Pulmonary artery endothelial cell (primary cell): ENCODE measurements around the gene RPL7A. TPM values are rescaled to one million over a fixed set of nuclear protein-coding genes. Genes with fewer than 3 reads are reported as not detected.
"Not testable (repeated sequence)": the region's sequence is repeated elsewhere in the genome, so short reads cannot be mapped to it uniquely, and the experiment has no call there.

Experiments
- DNase-seq: peaks from one replicate; pipeline ENCODE4 v3.0.0-alpha.2; 2011; ENCODE audit warnings: low read depth, low spot score
- total RNA-seq: library from RNA; depleted of rRNA; stranded (reverse); fragments of >200 nt; gene quantifications from 2 replicates; pipeline ENCODE4 v1.2.3, GENCODE V29; 2014

The RPL7A gene
- total RNA-seq, result 2,356 and 2,883 TPM in 2 replicates

DNA sequence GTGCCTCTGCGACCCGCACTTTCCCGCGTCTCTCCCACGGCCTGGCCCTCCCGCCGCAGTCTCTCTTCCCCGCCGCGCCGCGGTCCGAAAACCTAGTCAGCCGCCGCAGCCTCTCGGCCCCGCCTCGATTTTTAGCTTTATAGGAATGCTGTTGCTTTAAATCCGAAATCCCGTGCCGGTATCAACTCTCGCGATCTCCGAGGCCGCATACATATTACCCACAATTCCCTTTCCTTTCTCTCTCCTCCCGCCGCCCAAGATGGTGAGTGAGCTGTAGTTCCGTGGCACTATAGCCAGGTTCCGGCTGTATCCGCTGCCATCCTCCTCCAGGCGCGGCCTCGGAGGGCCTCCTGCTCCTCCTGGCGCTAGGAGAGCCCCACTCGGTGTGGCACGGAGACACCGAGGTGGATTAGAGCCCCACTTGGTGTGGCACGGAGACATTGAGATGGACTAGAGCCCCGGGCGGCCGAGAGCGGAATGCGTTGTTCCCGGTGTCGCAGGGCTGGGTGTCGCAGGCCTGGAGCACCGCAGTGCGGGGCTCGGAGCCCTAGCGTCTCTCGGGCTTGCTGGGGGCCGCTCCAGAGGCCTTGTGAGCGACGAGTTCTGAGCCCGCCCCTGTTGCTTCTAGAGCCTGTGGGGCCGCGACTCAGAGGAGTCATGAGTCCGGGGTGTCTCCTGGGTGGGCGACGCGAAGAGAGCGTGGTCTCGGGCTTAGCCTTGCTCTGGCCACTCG is at the start of gene RPL7A, which contains the start of gene MED22:
Gene RPL7A (plus strand): TSS at position 234 of the 733 bp plus-strand sequence. CDS start 26 bp downstream, at position 260.
Gene MED22 (minus strand): TSS at position 147 of the 733 bp plus-strand sequence. CDS start 1,469 bp downstream, outside the sequence.
- peak; percentile 88 for DNase-seq

DNA sequence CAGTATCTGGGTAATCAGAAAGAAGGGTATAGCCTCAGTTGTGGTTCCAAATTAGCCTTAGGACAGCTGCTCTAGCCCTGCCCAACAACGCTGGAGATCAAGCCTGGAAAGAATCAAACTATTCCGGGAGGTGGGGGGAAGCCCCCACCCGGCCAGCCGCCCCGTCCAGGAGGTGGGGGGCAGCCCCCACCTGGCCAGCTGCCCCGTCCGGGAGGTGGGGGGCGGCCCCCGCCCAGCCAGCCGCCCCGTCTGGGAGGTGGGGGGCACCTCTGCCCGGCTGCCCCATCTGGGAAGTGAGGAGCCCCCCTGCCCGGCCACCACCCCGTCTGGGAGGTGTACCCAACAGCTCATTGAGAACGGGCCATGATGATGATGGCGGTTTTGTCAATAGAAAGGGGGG is 48.0 kb upstream of the RPL7A start:
- not testable (repeated sequence) for DNase-seq

DNA sequence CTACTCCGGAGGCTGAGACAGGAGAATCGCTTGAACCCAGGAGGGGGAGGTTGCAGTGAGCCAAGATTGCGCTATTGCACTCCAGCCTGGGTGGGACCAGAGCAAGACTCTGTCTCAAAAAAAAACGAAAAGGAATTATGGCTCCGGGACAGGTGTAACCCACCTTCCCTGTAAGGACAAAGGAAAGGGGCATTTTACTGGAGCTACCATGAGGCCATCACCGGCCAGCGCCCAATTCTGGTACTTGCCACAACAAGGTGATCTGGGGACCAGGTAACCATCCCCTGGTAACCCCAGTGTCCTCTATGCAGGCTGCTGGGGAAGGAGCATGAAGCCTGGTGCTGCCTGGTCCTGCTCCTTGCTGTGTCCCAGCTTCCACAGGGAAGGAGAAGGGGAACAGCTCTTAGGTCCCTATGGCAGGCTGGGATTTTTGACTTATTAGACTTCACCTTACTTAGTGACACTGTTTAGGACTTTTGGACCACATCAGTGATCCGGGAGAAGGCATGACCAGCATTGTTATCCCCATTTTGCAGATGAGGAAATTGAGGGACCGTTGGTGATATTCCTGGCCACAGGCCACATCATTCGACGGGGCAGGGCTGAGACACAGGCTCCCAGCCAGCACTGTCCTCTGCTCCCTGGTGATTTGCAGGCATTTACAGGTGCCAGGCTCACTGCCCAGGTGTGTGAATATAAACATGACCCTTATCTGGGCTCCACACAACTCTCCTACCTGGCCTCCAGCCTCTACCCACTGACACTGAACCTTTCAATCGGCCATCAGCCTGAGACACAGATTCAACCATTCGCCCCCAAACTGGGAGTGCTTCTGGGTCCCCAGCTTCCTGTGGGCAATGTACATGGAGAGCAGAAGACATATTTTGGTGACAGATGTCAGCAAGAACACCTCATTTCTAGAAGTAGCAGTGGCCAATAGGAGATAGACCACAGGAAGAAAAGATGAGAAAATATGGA is 46.5 kb upstream of the RPL7A start:
- no peak for DNase-seq

DNA sequence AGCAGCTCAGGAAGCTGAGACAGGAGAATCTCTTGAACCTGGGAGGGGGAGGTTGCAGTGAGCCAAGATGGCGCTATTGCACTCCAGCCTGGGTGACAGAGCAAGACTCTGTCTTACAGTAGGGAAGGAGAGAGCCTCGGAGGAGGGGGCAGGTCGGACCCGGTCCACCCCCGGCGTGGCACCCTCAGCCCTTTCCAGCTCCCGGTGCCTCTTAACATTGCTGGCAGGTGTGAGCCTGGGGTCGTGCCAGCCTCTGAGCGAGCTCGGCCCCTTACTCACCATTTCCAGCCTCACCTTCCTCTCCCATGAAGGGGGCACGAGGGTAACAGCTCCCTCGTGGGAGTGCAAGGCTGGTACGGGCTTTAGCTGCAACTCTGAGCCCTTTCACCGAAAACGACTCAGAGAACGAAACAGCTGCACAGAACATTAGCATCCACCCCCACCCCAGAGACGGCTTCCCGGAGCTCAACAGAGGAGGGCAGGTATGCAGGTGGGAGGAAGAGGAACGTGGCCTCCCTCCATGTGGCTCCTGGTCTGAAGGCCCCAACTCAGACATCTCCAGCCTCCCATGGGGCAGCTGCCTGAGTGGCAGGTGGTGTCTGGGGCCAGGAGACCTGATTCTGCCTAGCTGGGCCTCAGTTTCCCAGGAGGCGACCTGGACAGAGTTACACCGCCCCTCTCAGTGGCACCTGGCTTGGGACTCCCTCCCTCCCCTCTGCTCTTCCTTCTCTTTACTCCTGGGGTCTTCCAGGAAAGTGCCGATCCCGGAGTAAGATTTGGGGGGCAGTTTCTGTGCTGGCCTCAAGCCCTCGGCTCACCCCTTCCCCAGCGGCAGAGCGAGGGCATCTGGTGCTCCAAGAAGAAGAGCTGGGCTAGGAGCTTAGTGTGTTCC is 44.5 kb upstream of the RPL7A start:
- no peak for DNase-seq

DNA sequence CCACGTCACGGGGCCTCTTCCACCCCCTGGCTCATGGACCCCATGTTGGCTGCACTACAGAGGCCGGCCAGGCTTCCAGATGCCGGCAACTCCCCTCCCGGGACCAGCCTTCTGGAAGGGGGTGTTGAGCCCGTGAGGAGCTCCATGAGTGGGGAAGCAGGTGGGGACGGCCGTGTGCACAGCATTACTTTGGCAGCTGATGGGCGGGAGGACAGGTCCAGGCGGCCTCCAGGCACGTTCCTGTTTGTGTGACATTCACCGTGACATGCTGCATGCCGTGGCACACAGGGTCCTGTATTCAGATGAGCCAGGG is 43.9 kb upstream of the RPL7A start:
- no peak for DNase-seq

DNA sequence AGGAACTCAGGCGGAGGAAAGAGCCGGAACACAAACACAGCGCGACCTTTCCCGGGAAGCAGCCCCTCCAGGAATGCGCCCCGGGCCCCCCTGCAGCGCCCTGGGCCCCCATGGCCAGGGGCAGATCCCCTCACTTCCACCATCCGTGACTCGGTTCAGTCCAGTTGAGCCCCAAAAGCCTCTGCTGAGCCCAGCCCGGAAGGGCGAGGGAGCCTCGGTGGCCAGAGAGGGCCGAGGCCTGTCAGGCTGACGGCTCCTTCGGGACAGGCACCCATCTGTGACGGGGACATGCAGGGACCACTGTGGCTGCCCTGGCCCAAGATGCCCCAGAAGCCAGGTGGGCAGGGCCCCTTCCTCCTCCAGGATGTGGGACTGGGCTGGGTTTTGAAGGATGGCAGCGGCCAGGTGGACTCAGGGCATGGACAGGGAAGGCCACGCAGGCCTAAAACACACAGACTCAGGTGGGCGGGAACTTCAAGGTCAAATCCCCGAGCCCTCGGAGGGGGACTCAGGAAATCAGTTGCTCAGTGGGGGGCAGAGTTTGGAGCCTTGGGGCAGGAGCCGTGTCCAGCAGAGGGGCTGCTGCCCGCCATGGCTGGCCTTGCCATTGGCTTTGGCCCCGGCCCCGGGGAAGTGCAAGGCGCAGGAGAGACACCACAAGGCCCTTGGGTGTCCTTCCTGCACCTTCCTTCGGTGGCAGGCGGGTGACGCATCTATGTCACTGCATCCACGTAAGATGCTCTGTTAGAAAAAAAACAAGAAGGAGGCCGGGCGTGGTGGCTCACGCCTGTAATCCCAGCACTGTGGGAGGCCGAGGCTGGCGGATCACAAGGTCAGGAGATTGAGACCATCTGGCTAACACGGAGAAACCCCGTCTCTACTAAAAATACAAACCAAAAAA is 43.3 kb upstream of the RPL7A start:
- DNase-seq, result no peak

DNA sequence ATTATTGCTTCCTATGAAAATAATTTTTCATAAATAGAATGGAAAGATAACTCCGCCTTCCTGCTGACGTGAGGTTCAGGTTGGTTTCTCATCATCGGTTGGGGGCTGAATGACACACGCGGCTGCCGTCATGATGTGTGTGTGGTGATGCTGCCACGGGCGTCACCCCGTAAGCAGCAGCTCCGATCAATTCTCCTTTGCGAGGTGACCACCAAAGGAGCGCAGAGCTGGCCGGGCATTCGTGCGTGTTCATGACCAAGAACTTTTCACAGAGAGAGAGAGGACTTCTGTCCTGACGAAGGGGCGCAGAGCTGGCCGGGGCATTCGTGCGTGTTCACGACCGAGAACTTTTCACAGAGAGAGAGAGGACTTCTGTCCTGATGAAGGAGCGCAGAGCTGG is 42.3 kb upstream of the RPL7A start:
- DNase-seq, result no peak

DNA sequence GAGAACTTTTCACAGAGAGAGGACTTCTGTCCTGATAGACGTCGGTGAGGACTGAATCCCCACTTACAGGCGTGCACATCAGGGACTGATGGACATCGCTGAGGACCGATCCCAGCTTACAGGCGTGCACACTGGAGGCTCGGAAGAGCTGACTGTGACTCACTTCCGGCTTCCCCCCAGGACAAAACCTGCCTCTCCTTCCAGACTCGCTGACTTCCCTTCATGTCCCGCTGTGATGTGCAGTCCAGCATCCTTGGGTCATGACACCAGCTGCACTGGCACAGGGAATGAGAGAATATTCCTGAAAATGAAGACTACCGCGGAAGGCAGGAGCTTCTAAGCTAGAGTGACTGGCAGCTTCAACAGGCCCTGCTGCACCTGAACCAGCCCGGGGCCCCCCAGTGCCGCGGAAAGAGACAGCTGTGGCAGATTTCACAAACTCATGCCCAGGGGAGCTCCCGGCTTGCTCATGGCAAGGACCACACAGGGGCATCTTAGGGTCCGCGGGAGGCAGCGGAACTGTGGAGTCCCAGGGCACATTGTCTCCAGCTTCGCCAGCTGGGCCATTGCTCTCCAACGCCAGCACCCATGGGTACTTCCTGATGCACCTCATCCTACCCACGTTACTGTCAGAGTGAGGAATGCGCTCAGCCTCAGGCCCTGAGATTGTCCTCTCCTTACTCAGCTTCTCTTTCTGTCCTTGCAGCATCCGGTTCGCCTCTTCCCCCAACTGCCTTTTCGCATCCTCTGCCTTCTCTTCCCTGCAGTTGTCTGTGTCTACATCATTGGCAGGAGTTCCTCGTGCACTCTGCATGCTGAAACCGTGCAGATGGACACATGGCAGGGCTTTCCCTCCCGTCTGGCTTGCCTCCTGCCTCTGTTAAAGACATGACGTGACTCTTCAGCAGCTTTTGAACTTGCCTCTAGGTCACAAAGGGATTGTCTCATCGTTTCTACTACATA is 41.5 kb upstream of the RPL7A start:
- no peak for DNase-seq

DNA sequence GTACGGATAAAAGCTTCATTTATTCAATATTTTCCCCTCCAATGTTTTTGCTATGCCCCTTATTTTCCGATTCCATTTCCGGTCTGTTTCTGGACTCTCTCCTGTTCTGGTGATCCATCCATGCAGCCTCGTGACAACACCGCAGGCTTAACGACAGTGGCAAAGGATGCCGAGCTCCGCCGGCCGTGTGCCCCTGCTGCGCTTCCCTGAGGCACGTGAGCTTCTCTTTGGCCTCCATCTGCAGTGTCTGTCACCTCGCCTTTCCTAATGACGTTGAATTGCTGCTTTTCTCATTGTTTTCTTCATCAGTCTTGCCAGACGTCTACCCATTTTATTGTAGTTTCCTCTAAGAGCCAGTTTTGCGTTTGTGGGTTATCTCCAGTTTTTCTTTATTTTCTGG is 40.7 kb upstream of the RPL7A start:
- no peak for DNase-seq

DNA sequence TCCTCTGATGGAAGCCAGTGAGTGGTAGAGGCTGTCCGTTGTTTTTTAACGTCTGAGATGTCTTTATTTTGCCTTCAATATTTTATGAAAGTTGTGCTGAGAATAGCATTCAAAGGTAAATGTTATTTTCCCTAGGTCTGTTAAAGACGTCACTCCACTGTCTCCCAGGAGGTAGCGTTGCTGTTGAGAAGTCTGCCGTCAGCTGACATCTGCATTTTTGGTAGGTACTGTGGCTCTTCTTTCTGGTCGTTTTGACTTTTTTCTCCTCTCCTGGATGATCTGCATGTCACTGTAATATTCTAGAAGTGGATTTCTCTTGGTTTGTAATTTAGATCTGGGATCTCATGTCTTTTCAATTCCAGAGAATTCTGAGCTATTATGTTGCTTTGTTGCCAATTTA is 38.4 kb upstream of the RPL7A start:
- DNase-seq, result no peak

DNA sequence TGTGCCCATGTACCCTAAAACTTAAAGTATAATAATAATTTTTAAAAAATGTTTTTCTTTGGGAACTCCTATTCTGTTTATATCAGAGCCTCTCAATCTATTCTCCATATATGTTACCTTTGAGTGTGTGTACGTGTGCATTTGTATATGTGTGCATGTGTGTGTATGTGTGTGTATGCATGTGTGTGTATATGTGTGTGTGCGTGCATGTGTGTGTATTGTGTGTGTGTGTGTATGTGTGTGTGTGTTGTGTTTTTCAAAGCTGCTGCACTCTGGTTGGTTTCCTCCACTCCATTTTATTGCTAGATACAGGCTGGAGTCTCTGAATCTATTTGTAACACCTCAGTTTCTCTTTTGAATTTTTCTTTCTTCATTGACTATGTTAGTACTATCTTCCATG is 32.0 kb upstream of the RPL7A start:
- no peak for DNase-seq

DNA sequence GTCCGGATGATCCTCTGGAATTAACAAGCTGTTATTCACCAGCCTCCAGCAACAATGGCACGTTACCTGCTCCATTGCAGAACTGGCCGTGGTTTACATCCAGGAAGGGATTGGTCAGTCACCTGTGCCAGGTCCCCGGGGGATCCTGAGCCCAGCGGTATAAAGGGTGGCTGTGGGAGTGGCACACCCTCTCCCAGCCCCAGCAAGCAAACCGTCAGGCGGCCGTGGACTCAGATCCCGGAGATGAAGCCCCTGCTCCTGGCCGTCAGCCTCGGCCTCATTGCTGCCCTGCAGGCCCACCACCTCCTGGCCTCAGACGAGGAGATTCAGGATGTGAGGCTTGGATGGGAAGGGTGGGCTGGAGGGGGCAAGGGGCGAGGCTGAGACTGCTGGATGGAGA is 30.5 kb upstream of the RPL7A start:
- DNase-seq, result not testable (repeated sequence)

DNA sequence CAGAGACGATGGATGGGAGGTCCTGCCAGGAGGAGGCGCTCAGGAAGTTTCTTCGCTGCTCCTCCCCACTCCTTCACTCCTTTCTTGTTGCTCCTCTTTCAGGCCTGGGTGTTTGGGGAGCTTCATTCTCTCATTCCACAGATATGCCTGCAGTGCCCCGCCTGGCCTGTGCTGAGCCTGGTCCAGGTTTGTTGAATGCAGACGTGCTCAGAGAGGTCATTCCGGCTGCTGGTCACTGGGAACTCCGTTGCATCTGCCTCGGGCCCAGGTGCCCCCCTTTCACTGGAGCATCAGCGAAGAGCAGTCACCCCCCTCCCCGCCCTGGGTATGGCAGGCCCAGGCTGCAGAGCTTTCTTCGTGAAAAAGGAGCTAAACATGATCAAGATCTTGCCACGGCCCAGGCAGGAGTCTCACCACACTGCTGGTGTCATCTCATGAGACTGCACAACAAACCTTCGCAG is 27.6 kb upstream of the RPL7A start:
- no peak for DNase-seq

DNA sequence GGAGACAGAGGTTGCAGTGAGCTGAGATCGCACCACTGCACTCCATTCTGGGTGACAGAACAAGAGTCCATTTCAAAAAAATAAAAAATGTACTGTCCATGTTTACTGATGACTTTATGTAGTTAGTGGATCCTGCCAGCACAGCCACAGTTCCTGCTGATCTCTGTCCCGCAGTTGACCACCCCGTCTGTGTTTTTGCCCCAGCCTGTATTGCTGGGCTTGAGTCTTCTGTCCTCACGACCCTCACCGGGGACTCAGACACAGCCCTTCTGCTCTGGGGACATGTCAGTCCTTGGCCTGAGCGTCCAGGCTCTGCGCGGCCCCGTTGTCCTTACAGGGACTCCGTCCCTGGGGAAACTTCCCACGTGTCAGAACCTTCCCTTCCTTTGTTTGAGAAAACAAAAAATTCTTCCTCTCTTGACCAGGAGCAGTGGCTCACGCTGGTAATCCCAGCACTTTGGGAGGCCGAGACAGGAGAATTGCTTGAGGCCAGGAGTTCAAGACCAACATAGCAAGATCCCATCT is 26.5 kb upstream of the RPL7A start:
- no peak for DNase-seq

DNA sequence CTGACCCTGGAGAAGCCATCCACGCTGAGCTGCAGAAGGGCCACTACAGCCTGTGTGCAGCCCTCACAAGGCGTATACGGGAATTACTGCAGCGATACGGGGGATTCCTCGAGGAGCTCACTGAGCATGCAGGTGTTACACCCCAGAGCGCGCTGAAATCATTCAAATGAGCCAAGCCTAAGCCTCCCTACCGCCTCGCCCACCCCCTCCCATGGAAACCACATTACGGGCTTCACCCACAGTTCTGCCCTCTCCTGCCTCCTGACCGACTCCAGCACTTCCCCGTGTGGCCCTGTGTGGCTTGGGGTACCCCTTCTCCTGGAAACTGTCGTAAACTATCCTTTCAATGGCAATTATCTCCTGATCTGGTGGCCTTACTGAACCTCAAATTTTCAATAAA is 25.3 kb upstream of the RPL7A start:
- DNase-seq, result no peak

DNA sequence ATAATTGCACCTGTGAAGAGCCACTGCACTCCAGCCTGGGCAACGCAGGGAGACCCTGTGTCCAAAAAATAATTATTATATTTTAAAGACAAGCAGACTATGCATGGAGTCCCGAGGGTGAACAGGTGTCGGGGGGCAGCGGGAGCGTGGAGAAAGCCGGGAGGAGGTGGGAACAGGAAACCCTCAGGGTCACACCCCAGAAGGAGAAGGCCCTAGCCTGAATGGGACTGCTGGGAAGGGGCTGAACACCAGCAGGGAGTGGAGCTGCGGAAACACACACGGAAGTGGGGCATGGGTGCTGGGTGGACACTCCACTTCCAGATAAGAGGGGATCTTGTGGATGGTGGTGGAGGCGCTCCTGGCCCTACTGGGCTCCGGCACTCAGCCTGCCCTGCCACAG is 24.8 kb upstream of the RPL7A start:
- no peak for DNase-seq

DNA sequence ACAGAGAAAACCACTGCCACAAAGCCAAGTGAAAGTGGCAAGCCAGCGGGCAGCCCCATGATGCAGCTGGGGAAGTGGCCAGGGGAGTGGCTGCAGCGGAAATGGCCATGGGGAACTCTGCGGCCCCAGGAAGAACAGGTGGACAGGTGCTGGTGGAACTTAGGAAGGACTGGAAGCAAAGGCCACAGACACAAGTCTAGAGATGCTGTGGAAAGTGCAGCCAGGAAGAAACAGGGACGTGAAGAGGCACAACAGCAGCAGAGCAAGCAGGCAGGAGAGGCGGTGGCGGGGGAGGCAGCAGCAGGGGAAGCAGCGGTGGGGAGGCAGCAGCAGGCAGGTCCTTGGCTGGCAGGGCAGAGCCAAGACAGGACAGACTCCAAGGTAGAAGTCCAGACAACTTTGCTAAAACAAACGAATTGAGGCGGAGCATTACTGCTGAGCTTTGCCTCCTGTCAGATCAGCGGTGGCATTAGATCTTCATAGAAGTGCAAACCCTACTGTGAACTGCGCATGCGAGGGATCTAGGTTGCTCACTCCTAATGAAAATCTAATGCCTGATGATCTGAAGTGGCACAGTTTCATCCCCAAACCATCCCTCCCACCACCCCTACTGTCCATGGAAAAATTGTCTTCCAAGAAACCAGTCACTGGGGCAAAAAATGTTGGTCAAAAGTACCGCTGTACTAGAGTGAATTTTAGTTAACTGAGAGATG is 23.9 kb upstream of the RPL7A start:
- no peak for DNase-seq

DNA sequence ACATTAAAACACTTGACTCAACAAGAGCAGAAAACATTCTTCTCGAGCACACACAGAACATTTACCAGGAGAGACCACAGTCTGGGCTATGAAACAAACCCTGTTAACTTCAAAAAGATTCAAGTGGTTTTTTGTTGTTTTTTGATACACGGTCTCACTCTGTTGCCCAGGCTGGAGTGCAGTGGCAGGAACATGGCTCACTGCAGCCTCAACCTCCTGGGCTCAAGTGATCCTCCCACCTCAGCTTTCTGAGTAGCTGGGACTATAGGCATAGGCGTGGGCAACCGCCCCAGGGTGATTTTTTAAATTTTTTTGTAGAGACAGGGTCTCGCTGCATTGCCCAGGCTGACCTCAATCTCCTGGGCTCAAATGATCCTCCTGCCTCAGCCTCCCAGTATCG is 21.0 kb upstream of the RPL7A start:
- not testable (repeated sequence) for DNase-seq
